H1 (cell line): ENCODE results near the gene NKD2. TPM values are rescaled to one million over a fixed set of nuclear protein-coding genes. Genes with fewer than 3 reads are reported as not detected.

Experiments used
- CTCF ChIA-PET: fragments of 300-600 bp; sonication (Branson Sonifier 250); formaldehyde crosslinking; loops from one replicate; lab custom pipeline; 2021; ENCODE audit not compliant: partially characterized antibody; lab: Charles Lee
- POLR2A ChIA-PET: fragments of 300-600 bp; sonication (Branson Sonifier 250); formaldehyde crosslinking; loops from one replicate; lab custom pipeline; 2021; ENCODE audit warnings: inconsistent platforms; ENCODE audit not compliant: partially characterized antibody; lab: Charles Lee
- DNase-seq, 2 experiments: peaks; one replicate each; pipeline versions ENCODE4 v3.0.0 to v3.0.0-alpha.2; 2010 to 2022; ENCODE audit warnings: low spot score in 2 of 2, low read depth in 1 of 2, mixed read lengths in 1 of 2
- FAIRE-seq: peaks from 2 replicates; lab custom pipeline; 2011; peaks lifted over from hg19 to GRCh38; lab: Jason Lieb, UNC
- H2AFZ ChIP-seq: 2 replicates; pipeline ENCODE4 v1.8.1; 2012; ENCODE audit warnings: low read length, inconsistent platforms
- H2AK5ac ChIP-seq: 2 replicates; pipeline ENCODE4 v1.6.1; 2013; ENCODE audit warnings: low read depth, low read length
- H2BK120ac ChIP-seq: replicated peaks from 2 replicates; pipeline ENCODE3; 2013; ENCODE audit warnings: low read depth, low read length, inconsistent platforms
- H2BK12ac ChIP-seq: 2 replicates; pipeline ENCODE4 v1.6.1; 2013; ENCODE audit warnings: low read depth, low read length
- H2BK15ac ChIP-seq: 2 replicates; pipeline ENCODE4 v1.6.1; 2013; ENCODE audit warnings: low read length
- H2BK20ac ChIP-seq: 2 replicates; pipeline ENCODE4 v1.6.1; 2013; ENCODE audit warnings: low read length
- H2BK5ac ChIP-seq: 2 replicates; pipeline ENCODE4 v1.6.1; 2013; ENCODE audit warnings: low read depth, low read length
- H3K14ac ChIP-seq: 2 replicates; pipeline ENCODE4 v1.6.1; 2013; ENCODE audit warnings: inconsistent platforms; ENCODE audit not compliant: insufficient read length
- H3K18ac ChIP-seq: 2 replicates; pipeline ENCODE4 v1.6.1; 2013; ENCODE audit warnings: low read length; ENCODE audit errors: extremely low read depth
- H3K23ac ChIP-seq: 2 replicates; pipeline ENCODE4 v1.6.1; 2013; ENCODE audit warnings: inconsistent platforms; ENCODE audit not compliant: insufficient read length
- H3K23me2 ChIP-seq: 2 replicates; pipeline ENCODE4 v1.6.1; 2013; ENCODE audit warnings: low read depth, low read length
- H3K27ac ChIP-seq: 2 replicates; pipeline ENCODE4 v1.6.1; 2011; ENCODE audit warnings: low read depth, low read length, inconsistent platforms
- H3K27me3 ChIP-seq, 4 experiments: replicated peaks in 1 of 4; 1 replicate in 1 of 4; 2 replicates in 3 of 4; pipeline versions ENCODE4 v1.6.1 to v1.8.1; 2011 to 2013; ENCODE audit warnings: low read length in 3 of 4, mild to moderate bottlenecking in 3 of 4, inconsistent platforms in 2 of 4, mixed read lengths in 2 of 4, moderate library complexity in 1 of 4; ENCODE audit not compliant: control insufficient read depth in 3 of 4, insufficient read depth in 3 of 4; ENCODE audit errors: extremely low read depth in 1 of 4
- H3K36me3 ChIP-seq, 4 experiments: 2 replicates each; pipeline versions ENCODE4 v1.6.1 to v1.8.1; 2011 to 2013; ENCODE audit warnings: mild to moderate bottlenecking in 4 of 4, low read length in 3 of 4, moderate library complexity in 2 of 4, control low read depth in 1 of 4, inconsistent platforms in 1 of 4; ENCODE audit not compliant: insufficient read depth in 4 of 4, control insufficient read depth in 2 of 4
- H3K4ac ChIP-seq: replicated peaks from 2 replicates; pipeline ENCODE3; 2013; ENCODE audit warnings: low read length, low read depth, mixed read lengths, inconsistent platforms; ENCODE audit not compliant: insufficient read length
- H3K4me1 ChIP-seq, 4 experiments: replicated peaks in 1 of 4; 1 replicate in 1 of 4; 2 replicates in 3 of 4; pipeline versions ENCODE4 v1.6.1 to v1.8.1; 2011 to 2013; ENCODE audit warnings: low read length in 3 of 4, inconsistent platforms in 2 of 4, mixed read lengths in 1 of 4; ENCODE audit not compliant: insufficient read depth in 4 of 4, control insufficient read depth in 3 of 4
- H3K4me2 ChIP-seq, 2 experiments: 2 replicates each; pipeline versions ENCODE4 v1.6.1 to v1.8.1; 2011 to 2013; ENCODE audit warnings: low read depth in 2 of 2, low read length in 2 of 2, control low read depth in 1 of 2, inconsistent platforms in 1 of 2, mild to moderate bottlenecking in 1 of 2; ENCODE audit not compliant: insufficient read depth in 1 of 2
- H3K4me3 ChIP-seq, 4 experiments: fragments of 200-600, 300-600 bp in 1 of 4; sonication (generic), shearing (Covaris generic), sonication (Bioruptor Twin) in 1 of 4; 2 replicates each; pipeline versions ENCODE4 v1.5.1 to v1.8.1; 2011 to 2016; ENCODE audit warnings: low read length in 4 of 4, low read depth in 3 of 4, control low read depth in 2 of 4, inconsistent platforms in 2 of 4, mild to moderate bottlenecking in 2 of 4, mixed read lengths in 1 of 4, moderate library complexity in 1 of 4; ENCODE audit not compliant: insufficient read depth in 2 of 4; ENCODE audit errors: extremely low read depth in 1 of 4
- H3K56ac ChIP-seq: replicated peaks from 2 replicates; pipeline ENCODE3; 2013; ENCODE audit warnings: low read depth, mild to moderate bottlenecking, mixed read lengths, low read length, inconsistent platforms; ENCODE audit not compliant: insufficient read length
- H3K79me1 ChIP-seq: 2 replicates; pipeline ENCODE4 v1.6.1; 2013; ENCODE audit warnings: low read depth, low read length, control low read depth
- H3K79me2 ChIP-seq, 2 experiments: 2 replicates each; pipeline versions ENCODE4 v1.6.1 to v1.8.1; 2012 to 2013; ENCODE audit warnings: low read length in 2 of 2, mild to moderate bottlenecking in 2 of 2, inconsistent platforms in 1 of 2; ENCODE audit not compliant: insufficient read depth in 2 of 2, control insufficient read depth in 1 of 2
- H3K9ac ChIP-seq, 4 experiments: replicated peaks in 1 of 4; 1 replicate in 1 of 4; 2 replicates in 3 of 4; pipeline versions ENCODE4 v1.6.1 to v1.8.1; 2011 to 2013; ENCODE audit warnings: low read depth in 3 of 4, low read length in 3 of 4, control low read depth in 2 of 4, mild to moderate bottlenecking in 2 of 4, moderate library complexity in 2 of 4, inconsistent platforms in 1 of 4; ENCODE audit errors: extremely low read depth in 1 of 4
- H3K9me3 ChIP-seq, 2 experiments: 2 replicates each; pipeline versions ENCODE4 v1.6.1 to v1.8.1; 2012 to 2013; ENCODE audit warnings: mild to moderate bottlenecking in 2 of 2, moderate library complexity in 2 of 2, control low read depth in 1 of 2, inconsistent platforms in 1 of 2, low read depth in 1 of 2, low read length in 1 of 2, mixed read lengths in 1 of 2; ENCODE audit not compliant: insufficient read depth in 2 of 2
- H4K20me1 ChIP-seq, 2 experiments: replicated peaks in 1 of 2; 2 replicates each; pipeline versions ENCODE3 to v1.8.1; 2011 to 2013; ENCODE audit warnings: inconsistent platforms in 2 of 2, low read length in 2 of 2, mild to moderate bottlenecking in 1 of 2; ENCODE audit not compliant: insufficient read depth in 2 of 2, control insufficient read depth in 1 of 2
- H4K5ac ChIP-seq: 2 replicates; pipeline ENCODE4 v1.6.1; 2013; ENCODE audit warnings: low read length, low read depth, mixed read lengths, inconsistent platforms; ENCODE audit not compliant: insufficient read length
- H4K8ac ChIP-seq: 2 replicates; pipeline ENCODE4 v1.8.0; 2013; ENCODE audit warnings: mild to moderate bottlenecking, moderate library complexity, low read length, inconsistent platforms; ENCODE audit not compliant: insufficient read depth; ENCODE audit errors: extremely low read depth
- H4K91ac ChIP-seq: replicated peaks from 2 replicates; pipeline ENCODE3; 2013; ENCODE audit warnings: low read length, mixed read lengths, inconsistent platforms; ENCODE audit not compliant: insufficient read length
- CBX5 ChIP-seq: fragments of 300-800, 300-1000 bp; sonication (generic); IDR thresholded peaks from 2 replicates; pipeline ENCODE4 v1.7.1; 2016; ENCODE audit warnings: antibody characterized with exemption, low read length, low read depth
- CHD1 ChIP-seq: IDR thresholded peaks from 2 replicates; pipeline ENCODE4 v1.6.1; 2012; ENCODE audit warnings: low read depth, low read length, improper control_type of control experiment
- CTBP2 ChIP-seq: IDR thresholded peaks from 2 replicates; pipeline ENCODE4 v1.7.0; 2011; ENCODE audit warnings: borderline replicate concordance, mild to moderate bottlenecking, moderate library complexity, mixed read lengths, low read length; ENCODE audit not compliant: insufficient read depth, insufficient read length
- MAFK ChIP-seq: IDR thresholded peaks from 2 replicates; pipeline ENCODE4 v1.6.1; 2012; ENCODE audit warnings: low read depth, mild to moderate bottlenecking, improper control_type of control experiment, low read length
- SAP30 ChIP-seq: fragments of 300-600 bp; sonication (generic); IDR thresholded peaks from 2 replicates; pipeline ENCODE4 v1.7.1; 2012; ENCODE audit warnings: low read length, moderate library complexity, mild to moderate bottlenecking, inconsistent platforms; ENCODE audit not compliant: insufficient read depth, insufficient replicate concordance
- WGBS, 2 experiments: shearing (Covaris generic) in 1 of 2; methylation state at CpG; one replicate each; pipeline versions ENCODE4 v1.1.6 to v1.1.7; 2013 to 2015; ENCODE audit warnings: low lambda C conversion rate in 2 of 2, mixed read lengths in 2 of 2, inconsistent platforms in 1 of 2, low coverage in 1 of 2, missing lambda C conversion rate in 1 of 2; ENCODE audit not compliant: insufficient replicate concordance in 2 of 2, insufficient coverage in 1 of 2, insufficient read length in 1 of 2; ENCODE audit errors: extremely low coverage in 1 of 2, missing lambda C conversion rate in 1 of 2; 5-methylcytosine and 5-hydroxymethylcytosine counted together
- polyA plus RNA-seq, 7 experiments: library from polyadenylated mRNA; depleted of rRNA in 3 of 7; stranded (reverse) in 5 of 7; unstranded in 2 of 7; fragments of >200 nt in 5 of 7; fragments of 200-250 nt in 2 of 7; gene quantifications; 1 replicate in 5 of 7; 2 replicates in 1 of 7; 4 replicates in 1 of 7; pipeline versions ENCODE4 v1.2.1 to v1.2.3, GENCODE V29; 2011 to 2013; ENCODE audit warnings: missing spikeins in 2 of 7, mixed read lengths in 2 of 7
- total RNA-seq: library from RNA; stranded (reverse); fragmentation: NEBNext Ultra II Directional; extraction: Animal tissue kit (Norgen Biotek cat#: 25700); gene quantifications from 2 replicates; pipeline ENCODE4 v1.2.1, GENCODE V29; 2021

The NKD2 gene
- total and polyA plus RNA-seq, 2 of the 8 experiments (the other 6 are each of a cell fraction or from before 2014, with no cell fraction given), result 5.5 to 7.9 TPM

DNA sequence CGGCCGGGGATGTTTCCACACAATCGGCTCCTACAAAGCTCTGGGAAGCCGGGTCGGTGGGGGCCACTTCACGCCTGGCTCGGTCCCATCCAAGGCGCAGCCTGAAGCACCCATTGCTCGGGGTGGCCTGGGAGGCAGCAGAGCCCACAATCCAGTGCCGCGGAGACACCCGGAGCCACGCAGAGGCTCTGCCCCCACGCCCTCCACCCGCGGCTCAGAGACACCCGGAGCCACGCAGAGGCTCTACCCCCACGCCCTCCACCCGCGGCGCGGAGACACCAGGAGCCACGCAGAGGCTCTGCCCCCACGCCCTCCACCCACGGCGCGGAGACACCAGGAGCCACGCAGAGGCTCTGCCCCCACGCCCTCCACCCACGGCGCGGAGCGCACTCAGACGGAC, 71.4 kb downstream of the NKD2 start:
- H3K9ac ChIP-seq, result no peak overlapping the region
- DNase-seq, result no peak
- H3K4me3 ChIP-seq, result no peak overlapping the region
- no peak for TF ChIP-seq CHD1
- no peak for TF ChIP-seq SAP30
- no peak for TF ChIP-seq CTBP2
- no peak for TF ChIP-seq MAFK
- TF ChIP-seq CBX5, result no peak

More for the DNA sequence above, 71.4 kb downstream of the NKD2 start:
- CTCF ChIA-PET, result interaction anchor here (1.5 kb wide), 1 partner anchor 88 kb away, joined by 5 read pairs; no protein-coding TSS in a partner anchor
- H4K8ac ChIP-seq, result no peak overlapping the region
- no peak overlapping the region for H3K18ac ChIP-seq
- no peak overlapping the region for H2AK5ac ChIP-seq
- H3K4ac ChIP-seq, result no peak overlapping the region
- H2BK5ac ChIP-seq, result no peak overlapping the region
- H2AFZ ChIP-seq, result no peak overlapping the region
- H3K79me1 ChIP-seq, result peaks cover 3% of the 10 kb centered on the region; the same call in 1 of the 2 replicates
- H4K20me1 ChIP-seq, result peaks cover 0 to 7% of the 10 kb centered on the region in 2 experiments
- no peak overlapping the region for H4K91ac ChIP-seq
- 87% methylated on average over 25 of the region's 35 CpGs; no CpG with 5 or more reads in 1 of the 2 experiments for WGBS, 2 experiments
- FAIRE-seq, result no peak
- H3K4me1 ChIP-seq, result no peaks in the 10 kb centered on the region
- no peak overlapping the region for H2BK15ac ChIP-seq
- no peak overlapping the region for H3K23ac ChIP-seq
- H3K27me3 ChIP-seq, result no peaks in the 10 kb centered on the region
- no peak overlapping the region for H3K4me2 ChIP-seq
- no peak overlapping the region for H2BK20ac ChIP-seq
- no peaks in the 10 kb centered on the region for H3K79me2 ChIP-seq
- no peaks in the 10 kb centered on the region for H3K23me2 ChIP-seq
- POLR2A ChIA-PET, result interaction anchor here (0.9 kb wide), 1 partner anchor 44 kb away, joined by 3 read pairs; no protein-coding TSS in a partner anchor
- H3K9me3 ChIP-seq, result no peaks in the 10 kb centered on the region
- no peak overlapping the region for H3K56ac ChIP-seq
- H2BK120ac ChIP-seq, result no peak overlapping the region
- H3K14ac ChIP-seq, result no peak overlapping the region
- H3K36me3 ChIP-seq, result peaks cover 5 to 61% (median 13%) of the 10 kb centered on the region in 4 experiments; a peak in 4 of 8 replicates
- H3K27ac ChIP-seq, result no peak overlapping the region
- no peak overlapping the region for H2BK12ac ChIP-seq
- no peak overlapping the region for H4K5ac ChIP-seq
